HuH-7.5 (cell line): Measurements from ENCODE around the gene TBP.
"Not testable (repeated sequence)": the region's sequence is repeated elsewhere in the genome, so short reads cannot be mapped to it uniquely, and the experiment has no call there.

Experiments
- DNase-seq: peaks from one replicate; pipeline ENCODE4 v3.0.0; 2011; ENCODE audit warnings: low spot score

Gene TBP

GRCh38 chr6:170554013-170554795 lies at the start of gene TBP:
TSS of gene TBP (plus strand) at chr6:170554369. CDS start at chr6:170557030, 2,661 bp downstream.
- DNase-seq, result peak; percentile 60

GRCh38 chr6:170504479-170504878 lies 49.7 kb upstream of the TBP start:
- DNase-seq, result no peak

GRCh38 chr6:170505306-170505705 lies 48.9 kb upstream of the TBP start:
- no peak for DNase-seq

GRCh38 chr6:170506446-170506845 lies 47.7 kb upstream of the TBP start:
- no peak for DNase-seq

GRCh38 chr6:170507728-170508127 lies 46.4 kb upstream of the TBP start:
- DNase-seq, result not testable (repeated sequence)

- not testable (repeated sequence) for DNase-seq
Measured at GRCh38 chr6:170508275-170508674, 45.9 kb upstream of the TBP start.

GRCh38 chr6:170508892-170509722 lies 45.1 kb upstream of the TBP start:
- DNase-seq, result not testable (repeated sequence)

- no peak for DNase-seq
Measured at GRCh38 chr6:170509723-170510018, 44.5 kb upstream of the TBP start.

- no peak for DNase-seq
Measured at GRCh38 chr6:170510631-170511030, 43.5 kb upstream of the TBP start.

- DNase-seq, result no peak
Measured at GRCh38 chr6:170512249-170512648, 41.9 kb upstream of the TBP start.

GRCh38 chr6:170514908-170515307 lies 39.3 kb upstream of the TBP start:
- DNase-seq, result no peak

- DNase-seq, result peak; percentile 26
Measured at GRCh38 chr6:170516783-170517616, 37.2 kb upstream of the TBP start.

GRCh38 chr6:170522565-170523183 lies 31.5 kb upstream of the TBP start:
- no peak for DNase-seq

- no peak for DNase-seq
Measured at GRCh38 chr6:170523256-170524171, 30.7 kb upstream of the TBP start.

GRCh38 chr6:170524172-170524502 lies 30.0 kb upstream of the TBP start:
- DNase-seq, result no peak

- DNase-seq, result no peak
Measured at GRCh38 chr6:170525795-170526194, 28.4 kb upstream of the TBP start.

- DNase-seq, result not testable (repeated sequence)
Measured at GRCh38 chr6:170527995-170528394, 26.2 kb upstream of the TBP start.

- peak; percentile 56 for DNase-seq
Measured at GRCh38 chr6:170529839-170530469, 24.2 kb upstream of the TBP start.

GRCh38 chr6:170532867-170533488 lies 21.2 kb upstream of the TBP start:
- DNase-seq, result no peak

- DNase-seq, result no peak
Measured at GRCh38 chr6:170533792-170534191, 20.4 kb upstream of the TBP start.
